ENCODE results near the gene SEMA5B.

Gene SEMA5B

GRCh38 chr3:122992676-122993075, 34.9 kb downstream of the SEMA5B start:
- DNase-seq (ENCODE audit: low spot score), result no peak

- no peak for DNase-seq (ENCODE audit: low spot score)
These were observed 35.4 kb downstream of the SEMA5B start for GRCh38 chr3:122992133-122992532.

- no peak for DNase-seq (ENCODE audit: low spot score)
These were observed 36.2 kb downstream of the SEMA5B start for GRCh38 chr3:122991236-122991985.

- DNase-seq (ENCODE audit: low spot score), result no peak
These were observed 37.5 kb downstream of the SEMA5B start for GRCh38 chr3:122989856-122990575.

GRCh38 chr3:122988508-122988907, 39.1 kb downstream of the SEMA5B start:
- DNase-seq (ENCODE audit: low spot score), result no peak

- DNase-seq (ENCODE audit: low spot score), result no peak
These were observed 39.7 kb downstream of the SEMA5B start for GRCh38 chr3:122987736-122988319.

GRCh38 chr3:122987231-122987630, 40.3 kb downstream of the SEMA5B start:
- no peak for DNase-seq (ENCODE audit: low spot score)

GRCh38 chr3:122986693-122987179, 40.8 kb downstream of the SEMA5B start:
- DNase-seq (ENCODE audit: low spot score), result no peak

GRCh38 chr3:122985539-122985938, 42.0 kb downstream of the SEMA5B start:
- no peak for DNase-seq (ENCODE audit: low spot score)

- no peak for DNase-seq (ENCODE audit: low spot score)
These were observed 42.9 kb downstream of the SEMA5B start for GRCh38 chr3:122984650-122985049.

GRCh38 chr3:122984007-122984406, 43.6 kb downstream of the SEMA5B start:
- DNase-seq (ENCODE audit: low spot score), result no peak

GRCh38 chr3:122982216-122983185, 45.1 kb downstream of the SEMA5B start:
- no peak for DNase-seq (ENCODE audit: low spot score)

GRCh38 chr3:122979211-122979610, 48.4 kb downstream of the SEMA5B start:
- DNase-seq (ENCODE audit: low spot score), result no peak

GRCh38 chr3:122978569-122978968, 49.0 kb downstream of the SEMA5B start:
- DNase-seq (ENCODE audit: low spot score), result no peak

GRCh38 chr3:122977746-122978466, 49.7 kb downstream of the SEMA5B start:
- peak; percentile 38 for DNase-seq (ENCODE audit: low spot score)

GRCh38 chr3:122975924-122976293, 51.7 kb downstream of the SEMA5B start:
- no peak for DNase-seq (ENCODE audit: low spot score)

GRCh38 chr3:122975163-122975923, 52.2 kb downstream of the SEMA5B start:
- peak; percentile 64 for DNase-seq (ENCODE audit: low spot score)

- DNase-seq (ENCODE audit: low spot score), result peak; percentile 26
These were observed 52.8 kb downstream of the SEMA5B start for GRCh38 chr3:122974764-122975162.

- no peak for DNase-seq (ENCODE audit: low spot score)
These were observed 53.5 kb downstream of the SEMA5B start for GRCh38 chr3:122973893-122974615.

GRCh38 chr3:122972141-122972540, 55.4 kb downstream of the SEMA5B start:
- DNase-seq (ENCODE audit: low spot score), result no peak

Measured in AG08395 (cell line).